Smooth muscle cell (in vitro differentiated cells): ENCODE data around the gene MPPED1. TPM values are rescaled to one million over a fixed set of nuclear protein-coding genes. Genes with fewer than 3 reads are reported as not detected.

Source experiments
- DNase-seq: peaks from one replicate; lab custom pipeline; 2025; ENCODE audit not compliant: unreplicated experiment; lab: John Stamatoyannopoulos, UW
- H2AFZ ChIP-seq: fragments of 200-600 bp; sonication (generic); 2 replicates; pipeline ENCODE4 v1.6.0; 2016; ENCODE audit warnings: antibody characterized with exemption, low read depth, mild to moderate bottlenecking
- H3F3A ChIP-seq: fragments of 200-600 bp; sonication (generic); 2 replicates; pipeline ENCODE4 v1.6.0; 2017; ENCODE audit warnings: antibody characterized with exemption, low read depth
- H3K27ac ChIP-seq: fragments of 200-600 bp; sonication (generic); 2 replicates; pipeline ENCODE4 v1.5.1; 2016; ENCODE audit warnings: low read depth, mild to moderate bottlenecking
- H3K27me3 ChIP-seq: fragments of 200-600 bp; sonication (generic); 2 replicates; pipeline ENCODE4 v1.6.1; 2016; ENCODE audit warnings: low read depth, mild to moderate bottlenecking
- H3K36me3 ChIP-seq: fragments of 200-600 bp; sonication (generic); 2 replicates; pipeline ENCODE4 v1.5.1; 2016; ENCODE audit warnings: low read depth
- H3K4me1 ChIP-seq: fragments of 200-600 bp; sonication (generic); 2 replicates; pipeline ENCODE4 v1.5.1; 2016; ENCODE audit warnings: low read depth
- H3K4me2 ChIP-seq: fragments of 200-600 bp; sonication (generic); 2 replicates; pipeline ENCODE4 v1.6.0; 2016; ENCODE audit warnings: mild to moderate bottlenecking
- H3K4me3 ChIP-seq: fragments of 200-600 bp; sonication (generic); 2 replicates; pipeline ENCODE4 v1.5.1; 2016; ENCODE audit warnings: mild to moderate bottlenecking
- H3K79me2 ChIP-seq: fragments of 200-600 bp; sonication (generic); 2 replicates; pipeline ENCODE4 v1.6.0; 2016; ENCODE audit warnings: low read depth, mild to moderate bottlenecking
- H3K9ac ChIP-seq: fragments of 200-600 bp; sonication (generic); 2 replicates; pipeline ENCODE4 v1.6.0; 2016; ENCODE audit warnings: low read depth
- H3K9me3 ChIP-seq: fragments of 200-600 bp; sonication (generic); replicated peaks from 2 replicates; pipeline ENCODE4 v1.5.1; 2016; ENCODE audit warnings: low read depth
- H4K20me1 ChIP-seq: fragments of 200-600 bp; sonication (generic); 2 replicates; pipeline ENCODE4 v1.6.0; 2016; ENCODE audit warnings: low read depth
- WGBS: methylation state at CpG from one replicate; pipeline ENCODE4 v1.1.7; 2016; ENCODE audit warnings: low lambda C conversion rate; 5-methylcytosine and 5-hydroxymethylcytosine counted together
- polyA plus RNA-seq: library from polyadenylated mRNA; unstranded; fragments of >200 nt; fragmentation: Nextera tagmentation; extraction: Ambion mirVana; gene quantifications from 2 replicates; pipeline ENCODE4 v1.2.1, GENCODE V29; 2016
- total RNA-seq: library from RNA; depleted of rRNA; stranded (reverse); fragments of >200 nt; gene quantifications from 2 replicates; pipeline ENCODE4 v1.2.3, GENCODE V29; 2014
- TF ChIP-seq, protein P1 (sequence below): fragments of 200-600 bp; sonication (generic); IDR thresholded peaks from 2 replicates; pipeline ENCODE4 v1.5.1; 2017; ENCODE audit warnings: borderline replicate concordance, mild to moderate bottlenecking, antibody characterized with exemption; ENCODE audit not compliant: insufficient read depth, poor library complexity, severe bottlenecking

The MPPED1 gene
- total and polyA plus RNA-seq, 2 experiments from 2014 or later = not detected

DNA sequence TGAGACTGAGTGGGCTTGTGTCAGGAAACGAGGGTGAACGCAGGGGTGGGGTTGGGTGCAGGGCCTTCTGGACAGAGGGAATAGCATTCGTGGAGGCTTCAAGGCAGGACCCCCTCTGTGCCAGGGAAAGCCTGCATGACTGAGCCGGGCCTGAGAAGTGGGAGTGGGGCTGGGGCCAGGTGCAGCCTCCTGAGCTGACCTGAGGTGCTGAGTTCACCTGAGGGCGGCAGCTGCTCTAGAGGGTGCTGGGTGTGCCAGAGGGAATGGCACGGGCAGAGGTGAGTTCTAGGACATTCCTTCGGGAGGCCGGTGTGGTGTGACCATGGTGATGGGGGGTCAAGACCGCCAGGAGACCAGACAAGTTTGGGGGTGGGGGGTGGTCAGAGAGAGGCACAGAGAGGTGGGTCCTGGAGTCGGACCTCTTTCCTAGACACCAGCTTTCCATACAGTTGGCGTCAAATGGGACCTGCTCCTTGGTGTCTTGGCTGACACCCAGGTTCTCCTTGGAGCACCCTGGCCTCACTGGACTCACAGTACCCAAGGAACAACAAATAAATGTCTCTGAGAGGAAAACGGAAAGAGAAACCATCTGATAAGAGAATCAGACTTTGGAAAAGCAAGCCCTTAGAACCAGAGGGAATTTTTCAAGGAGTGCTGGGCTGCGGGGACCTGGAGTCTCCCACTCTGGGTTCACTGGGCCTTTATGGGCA lies 7.7 kb downstream of the MPPED1 start:
- TF ChIP-seq, protein P1, sequence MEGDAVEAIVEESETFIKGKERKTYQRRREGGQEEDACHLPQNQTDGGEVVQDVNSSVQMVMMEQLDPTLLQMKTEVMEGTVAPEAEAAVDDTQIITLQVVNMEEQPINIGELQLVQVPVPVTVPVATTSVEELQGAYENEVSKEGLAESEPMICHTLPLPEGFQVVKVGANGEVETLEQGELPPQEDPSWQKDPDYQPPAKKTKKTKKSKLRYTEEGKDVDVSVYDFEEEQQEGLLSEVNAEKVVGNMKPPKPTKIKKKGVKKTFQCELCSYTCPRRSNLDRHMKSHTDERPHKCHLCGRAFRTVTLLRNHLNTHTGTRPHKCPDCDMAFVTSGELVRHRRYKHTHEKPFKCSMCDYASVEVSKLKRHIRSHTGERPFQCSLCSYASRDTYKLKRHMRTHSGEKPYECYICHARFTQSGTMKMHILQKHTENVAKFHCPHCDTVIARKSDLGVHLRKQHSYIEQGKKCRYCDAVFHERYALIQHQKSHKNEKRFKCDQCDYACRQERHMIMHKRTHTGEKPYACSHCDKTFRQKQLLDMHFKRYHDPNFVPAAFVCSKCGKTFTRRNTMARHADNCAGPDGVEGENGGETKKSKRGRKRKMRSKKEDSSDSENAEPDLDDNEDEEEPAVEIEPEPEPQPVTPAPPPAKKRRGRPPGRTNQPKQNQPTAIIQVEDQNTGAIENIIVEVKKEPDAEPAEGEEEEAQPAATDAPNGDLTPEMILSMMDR = no peak
- peaks cover 15% of the 10 kb centered on the region for H3K4me1 ChIP-seq
- no peaks in the 10 kb centered on the region for H4K20me1 ChIP-seq
- peaks cover 26% of the 10 kb centered on the region for H3K27me3 ChIP-seq
- no peak overlapping the region for H3K27ac ChIP-seq
- H2AFZ ChIP-seq = no peak overlapping the region
- H3K4me3 ChIP-seq = no peak overlapping the region
- no peak for DNase-seq
- no peak overlapping the region for H3K9ac ChIP-seq
- no peaks in the 10 kb centered on the region for H3K9me3 ChIP-seq
- H3F3A ChIP-seq = no peaks in the 10 kb centered on the region
- no peaks in the 10 kb centered on the region for H3K36me3 ChIP-seq
- no peaks in the 10 kb centered on the region for H3K79me2 ChIP-seq
- 91% methylated on average over 13 of the region's 13 CpGs for WGBS
- H3K4me2 ChIP-seq = no peak overlapping the region

DNA sequence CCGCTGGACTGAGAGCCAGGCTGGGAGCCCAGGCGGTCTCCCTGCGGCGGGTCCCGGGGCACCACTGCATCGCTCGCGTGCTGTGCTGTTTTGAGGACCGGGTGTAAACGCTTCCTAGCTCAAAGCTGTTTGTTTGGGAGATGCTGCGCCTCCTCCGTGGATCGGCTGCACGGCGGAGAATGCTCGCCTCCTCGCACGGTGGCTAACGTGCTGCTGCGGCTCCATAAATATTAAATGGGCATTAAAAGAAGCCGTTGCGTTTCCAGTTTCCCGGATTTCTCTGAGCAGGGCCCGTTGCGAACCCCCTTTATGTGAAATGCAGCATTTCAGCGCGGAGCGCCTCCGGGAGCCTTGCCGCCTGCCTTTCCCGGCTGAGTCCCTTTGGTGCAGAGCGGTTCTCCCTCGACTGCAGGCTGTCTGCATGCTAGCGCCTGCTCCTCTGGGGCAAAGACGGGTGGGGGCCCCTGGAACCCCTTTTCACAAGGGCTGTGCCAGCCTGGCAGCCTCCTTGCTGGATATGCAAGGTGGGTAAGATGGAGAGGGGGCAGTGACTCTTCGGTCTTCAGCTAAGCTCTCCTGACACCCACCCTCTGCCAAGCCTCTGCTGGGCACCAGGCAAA lies 9.3 kb downstream of the MPPED1 start:
- H3K36me3 ChIP-seq = no peaks in the 10 kb centered on the region
- WGBS = 89% methylated on average over 36 of the region's 36 CpGs
- no peaks in the 10 kb centered on the region for H3K9me3 ChIP-seq
- no peak overlapping the region for H3K4me3 ChIP-seq
- H3K4me1 ChIP-seq = peaks cover 15% of the 10 kb centered on the region
- TF ChIP-seq, protein P1 = no peak
- H3K79me2 ChIP-seq = no peaks in the 10 kb centered on the region
- H3K27me3 ChIP-seq = peaks cover 10% of the 10 kb centered on the region
- no peak overlapping the region for H2AFZ ChIP-seq
- H3K9ac ChIP-seq = no peak overlapping the region
- no peak for DNase-seq
- no peak overlapping the region for H3K27ac ChIP-seq
- no peaks in the 10 kb centered on the region for H4K20me1 ChIP-seq
- H3F3A ChIP-seq = no peaks in the 10 kb centered on the region
- no peak overlapping the region for H3K4me2 ChIP-seq

DNA sequence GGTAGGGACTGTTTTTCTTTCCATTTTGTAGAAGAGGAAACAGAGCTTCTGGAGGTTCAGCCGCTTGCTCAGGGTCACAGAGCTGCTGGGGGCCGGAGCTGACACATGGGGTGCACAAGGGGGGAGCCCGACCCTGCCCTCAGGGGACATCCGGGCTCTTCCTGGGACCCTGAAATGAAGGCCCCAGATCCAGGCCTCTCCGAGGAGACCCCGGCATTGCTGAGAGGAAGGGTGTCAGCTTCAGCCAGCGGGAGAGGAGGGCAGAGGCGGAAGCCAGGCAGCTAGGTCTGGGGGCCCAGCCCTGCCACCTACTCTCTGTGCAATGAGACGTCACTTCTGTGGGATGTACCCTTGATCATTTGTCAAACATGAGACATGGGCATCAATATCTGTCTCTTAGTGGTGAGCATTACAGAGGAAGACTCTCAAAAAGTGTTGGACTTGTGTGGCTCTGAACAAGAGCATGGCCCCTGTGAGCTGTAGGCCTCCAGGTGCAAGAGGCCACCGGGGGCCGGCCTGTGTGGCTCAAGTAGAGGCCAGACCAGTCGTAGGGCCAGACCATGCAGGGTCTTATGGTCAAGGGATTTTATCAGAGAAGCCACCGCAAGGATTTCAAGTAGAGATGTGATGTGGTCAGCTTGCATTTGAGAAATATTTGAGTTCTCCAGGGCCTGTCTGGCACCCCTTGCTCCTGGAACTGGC lies 10.3 kb downstream of the MPPED1 start:
- peaks cover 1% of the 10 kb centered on the region for H3K27me3 ChIP-seq
- 89% methylated on average over 13 of the region's 13 CpGs for WGBS
- no peak for DNase-seq
- H4K20me1 ChIP-seq = no peaks in the 10 kb centered on the region
- H3F3A ChIP-seq = no peaks in the 10 kb centered on the region
- H3K9me3 ChIP-seq = no peaks in the 10 kb centered on the region
- peaks cover 15% of the 10 kb centered on the region for H3K4me1 ChIP-seq
- no peaks in the 10 kb centered on the region for H3K79me2 ChIP-seq
- no peak overlapping the region for H3K9ac ChIP-seq
- no peak overlapping the region for H3K4me3 ChIP-seq
- TF ChIP-seq, protein P1 = no peak
- H3K4me2 ChIP-seq = no peak overlapping the region
- no peaks in the 10 kb centered on the region for H3K36me3 ChIP-seq
- H2AFZ ChIP-seq = no peak overlapping the region
- H3K27ac ChIP-seq = no peak overlapping the region
